Daoy (cell line): ENCODE measurements around the gene IGF2BP3. TPM values are rescaled to one million over a fixed set of nuclear protein-coding genes. Genes with fewer than 3 reads are reported as not detected.
"Not testable (repeated sequence)": the region's sequence is repeated elsewhere in the genome, so short reads cannot be mapped to it uniquely, and the experiment has no call there.

Experiments
- DNase-seq: peaks from one replicate; pipeline ENCODE4 v3.0.0-alpha.2; 2015; ENCODE audit warnings: low read depth
- total RNA-seq: library from RNA; depleted of rRNA; stranded (reverse); fragments of >200 nt; shearing (Covaris generic); gene quantifications from 2 replicates; pipeline ENCODE4 v1.2.3, GENCODE V29; 2014

IGF2BP3 gene
- total RNA-seq, 1 experiment from 2014 or later = 277 TPM

- DNase-seq = no peak
These were observed 47.4 kb downstream of the IGF2BP3 start for GRCh38 chr7:23422909-23423308.

- DNase-seq = no peak
These were observed 47.9 kb downstream of the IGF2BP3 start for GRCh38 chr7:23422384-23422783.

- no peak for DNase-seq
These were observed 50.4 kb downstream of the IGF2BP3 start for GRCh38 chr7:23419845-23420244.

GRCh38 chr7:23419160-23419559 is 51.1 kb downstream of the IGF2BP3 start:
- DNase-seq = no peak

- DNase-seq = no peak
These were observed 52.2 kb downstream of the IGF2BP3 start for GRCh38 chr7:23418046-23418445.

GRCh38 chr7:23415198-23415597 is 55.1 kb downstream of the IGF2BP3 start:
- DNase-seq = no peak

- no peak for DNase-seq
These were observed 59.7 kb downstream of the IGF2BP3 start for GRCh38 chr7:23410446-23411183.

- not testable (repeated sequence) for DNase-seq
These were observed 63.7 kb downstream of the IGF2BP3 start for GRCh38 chr7:23406564-23406963.

- no peak for DNase-seq
These were observed 65.1 kb downstream of the IGF2BP3 start for GRCh38 chr7:23405240-23405618.

- DNase-seq = no peak
These were observed 65.6 kb downstream of the IGF2BP3 start for GRCh38 chr7:23404546-23405239.

GRCh38 chr7:23403970-23404369 is 66.3 kb downstream of the IGF2BP3 start:
- DNase-seq = no peak

GRCh38 chr7:23398090-23398489 is 72.2 kb downstream of the IGF2BP3 start:
- DNase-seq = not testable (repeated sequence)

- no peak for DNase-seq
These were observed 73.0 kb downstream of the IGF2BP3 start for GRCh38 chr7:23397241-23397640.

GRCh38 chr7:23396222-23397015 is 73.9 kb downstream of the IGF2BP3 start:
- no peak for DNase-seq

- DNase-seq = no peak
These were observed 75.7 kb downstream of the IGF2BP3 start for GRCh38 chr7:23394488-23395171.

- DNase-seq = no peak
These were observed 76.7 kb downstream of the IGF2BP3 start for GRCh38 chr7:23393636-23394035.

- no peak for DNase-seq
These were observed 80.6 kb downstream of the IGF2BP3 start for GRCh38 chr7:23389701-23390100.

GRCh38 chr7:23387583-23387982 is 82.7 kb downstream of the IGF2BP3 start:
- DNase-seq = no peak

GRCh38 chr7:23385140-23385539 is 85.2 kb downstream of the IGF2BP3 start:
- DNase-seq = no peak

GRCh38 chr7:23383225-23383624 is 87.1 kb downstream of the IGF2BP3 start:
- no peak for DNase-seq

GRCh38 chr7:23380961-23381360 is 89.3 kb downstream of the IGF2BP3 start:
- no peak for DNase-seq

GRCh38 chr7:23380556-23380955 is 89.7 kb downstream of the IGF2BP3 start:
- no peak for DNase-seq
